HEK293 (cell line): Measurements from ENCODE around the gene CST9.
A peak's percentile ranks its signal among the peaks of the same experiment; 100 is the strongest.

Experiments used
- EGR2 ChIP-seq: fragments of 450-650 bp; formaldehyde crosslinking; IDR thresholded peaks from 2 replicates; pipeline ENCODE4 v1.5.1; 2016; ENCODE audit warnings: low read depth, missing biosample characterization, missing genetic modification characterization
- GLI2 ChIP-seq: fragments of 450-650 bp; formaldehyde crosslinking; IDR thresholded peaks from 2 replicates; pipeline ENCODE4; 2017; ENCODE audit warnings: missing biosample characterization, missing genetic modification characterization, low read depth, borderline replicate concordance
- GLIS2 ChIP-seq: fragments of 450-650 bp; formaldehyde crosslinking; IDR thresholded peaks from 2 replicates; pipeline ENCODE4 v1.5.1; 2016; ENCODE audit warnings: missing biosample characterization, missing genetic modification characterization
- KLF9 ChIP-seq: fragments of 450-650 bp; formaldehyde crosslinking; IDR thresholded peaks from 2 replicates; pipeline ENCODE4 v1.5.1; 2016; ENCODE audit warnings: missing biosample characterization, missing genetic modification characterization, low read depth
- OVOL3 ChIP-seq: fragments of 450-650 bp; formaldehyde crosslinking; IDR thresholded peaks from 2 replicates; pipeline ENCODE4 v1.5.1; 2016; ENCODE audit warnings: missing biosample characterization, missing genetic modification characterization
- PBX3 ChIP-seq: sonication (generic); formaldehyde crosslinking; IDR thresholded peaks from 2 replicates; pipeline ENCODE4 v1.8.1; 2022; ENCODE audit warnings: mild to moderate bottlenecking, moderate library complexity, missing genetic modification reagents
- SP3 ChIP-seq: fragments of 450-650 bp; formaldehyde crosslinking; IDR thresholded peaks from 2 replicates; pipeline ENCODE4 v1.5.1; 2016; ENCODE audit warnings: missing biosample characterization, missing genetic modification characterization
- YY1 ChIP-seq: fragments of 450-650 bp; formaldehyde crosslinking; IDR thresholded peaks from 2 replicates; pipeline ENCODE4 v1.5.1; 2018; ENCODE audit warnings: missing biosample characterization, missing genetic modification characterization
- ZEB2 ChIP-seq: fragments of 450-650 bp; formaldehyde crosslinking; IDR thresholded peaks from 2 replicates; pipeline ENCODE4 v1.5.1; 2016; ENCODE audit warnings: missing biosample characterization, missing genetic modification characterization
- ZFHX2 ChIP-seq: fragments of 450-650 bp; formaldehyde crosslinking; conservative IDR thresholded peaks from 2 replicates; pipeline ENCODE4 v1.5.1; 2016; ENCODE audit warnings: missing biosample characterization, missing genetic modification characterization
- ZNF112 ChIP-seq: fragments of 450-650 bp; formaldehyde crosslinking; IDR thresholded peaks from 2 replicates; pipeline ENCODE4 v1.5.0; 2017; ENCODE audit warnings: missing biosample characterization, missing genetic modification characterization
- ZNF140 ChIP-seq: fragments of 450-650 bp; formaldehyde crosslinking; IDR thresholded peaks from 2 replicates; pipeline ENCODE4 v1.5.1; 2016; ENCODE audit warnings: missing biosample characterization, missing genetic modification characterization
- ZNF146 ChIP-seq: fragments of 450-650 bp; formaldehyde crosslinking; IDR thresholded peaks from 2 replicates; pipeline ENCODE4 v1.5.1; 2016; ENCODE audit warnings: missing biosample characterization, missing genetic modification characterization
- ZNF16 ChIP-seq: fragments of 450-650 bp; formaldehyde crosslinking; IDR thresholded peaks from 2 replicates; pipeline ENCODE4 v1.5.1; 2016; ENCODE audit warnings: low read depth, missing biosample characterization, missing genetic modification characterization
- ZNF174 ChIP-seq: fragments of 450-650 bp; formaldehyde crosslinking; IDR thresholded peaks from 2 replicates; pipeline ENCODE4 v1.5.0; 2017; ENCODE audit warnings: missing biosample characterization, mild to moderate bottlenecking, missing genetic modification characterization
- ZNF175 ChIP-seq: fragments of 450-650 bp; formaldehyde crosslinking; IDR thresholded peaks from 2 replicates; pipeline ENCODE4 v1.5.1; 2016; ENCODE audit warnings: missing biosample characterization, missing genetic modification characterization
- ZNF223 ChIP-seq: fragments of 450-650 bp; formaldehyde crosslinking; IDR thresholded peaks from 2 replicates; pipeline ENCODE4 v1.5.1; 2016; ENCODE audit warnings: missing biosample characterization, missing genetic modification characterization
- ZNF302 ChIP-seq: fragments of 450-650 bp; formaldehyde crosslinking; IDR thresholded peaks from 2 replicates; pipeline ENCODE4 v1.5.1; 2016; ENCODE audit warnings: missing biosample characterization, missing genetic modification characterization, low read depth
- ZNF335 ChIP-seq: fragments of 450-650 bp; formaldehyde crosslinking; conservative IDR thresholded peaks from 2 replicates; pipeline ENCODE4 v1.5.1; 2016; ENCODE audit warnings: missing biosample characterization, missing genetic modification characterization
- ZNF350 ChIP-seq: fragments of 450-650 bp; formaldehyde crosslinking; IDR thresholded peaks from 2 replicates; pipeline ENCODE4 v1.5.0; 2017; ENCODE audit warnings: missing biosample characterization, mild to moderate bottlenecking, missing genetic modification characterization
- ZNF37A ChIP-seq: fragments of 450-650 bp; IDR thresholded peaks from 2 replicates; pipeline ENCODE4 v1.5.1; 2018; ENCODE audit warnings: missing biosample characterization, missing genetic modification characterization
- ZNF391 ChIP-seq: fragments of 450-650 bp; formaldehyde crosslinking; IDR thresholded peaks from 2 replicates; pipeline ENCODE4 v1.5.1; 2016; ENCODE audit warnings: low read depth, missing biosample characterization, missing genetic modification characterization, borderline replicate concordance
- ZNF416 ChIP-seq: fragments of 450-650 bp; formaldehyde crosslinking; IDR thresholded peaks from 2 replicates; pipeline ENCODE4 v1.5.1; 2016; ENCODE audit warnings: missing biosample characterization, missing genetic modification characterization
- ZNF433 ChIP-seq: fragments of 450-650 bp; formaldehyde crosslinking; IDR thresholded peaks from 2 replicates; pipeline ENCODE4 v1.5.1; 2016; ENCODE audit warnings: missing biosample characterization, missing genetic modification characterization, low read depth
- ZNF514 ChIP-seq: fragments of 450-650 bp; formaldehyde crosslinking; IDR thresholded peaks from 2 replicates; pipeline ENCODE4 v1.5.1; 2016; ENCODE audit warnings: missing biosample characterization, missing genetic modification characterization
- ZNF529 ChIP-seq: fragments of 450-650 bp; formaldehyde crosslinking; IDR thresholded peaks from 2 replicates; pipeline ENCODE4 v1.5.1; 2017; ENCODE audit warnings: missing genetic modification characterization, missing biosample characterization; ENCODE audit not compliant: insufficient replicate concordance
- ZNF530 ChIP-seq: fragments of 450-650 bp; formaldehyde crosslinking; IDR thresholded peaks from 2 replicates; pipeline ENCODE4 v1.5.1; 2016; ENCODE audit warnings: low read depth, missing biosample characterization, missing genetic modification characterization
- ZNF558 ChIP-seq: fragments of 450-650 bp; formaldehyde crosslinking; IDR thresholded peaks from 2 replicates; pipeline ENCODE4 v1.5.1; 2016; ENCODE audit warnings: missing biosample characterization, missing genetic modification characterization
- ZNF624 ChIP-seq: fragments of 450-650 bp; formaldehyde crosslinking; IDR thresholded peaks from 2 replicates; pipeline ENCODE4 v1.5.1; 2017; ENCODE audit warnings: missing biosample characterization, missing genetic modification characterization
- ZNF664 ChIP-seq: fragments of 450-650 bp; formaldehyde crosslinking; IDR thresholded peaks from 2 replicates; pipeline ENCODE4 v1.5.1; 2016; ENCODE audit warnings: missing biosample characterization, missing genetic modification characterization
- ZSCAN16 ChIP-seq: fragments of 450-650 bp; formaldehyde crosslinking; IDR thresholded peaks from 2 replicates; pipeline ENCODE4 v1.5.1; 2016; ENCODE audit warnings: missing biosample characterization, missing genetic modification characterization
- TF ChIP-seq, protein P1 (sequence below): fragments of 450-650 bp; formaldehyde crosslinking; IDR thresholded peaks from 2 replicates; pipeline ENCODE4 v1.5.1; 2016; ENCODE audit warnings: missing biosample characterization, missing genetic modification characterization, borderline replicate concordance
- TF ChIP-seq, protein P2 (sequence below): fragments of 450-650 bp; IDR thresholded peaks from 2 replicates; pipeline ENCODE4 v1.5.1; 2018; ENCODE audit warnings: missing biosample characterization, mild to moderate bottlenecking, missing genetic modification characterization

The CST9 gene

DNA sequence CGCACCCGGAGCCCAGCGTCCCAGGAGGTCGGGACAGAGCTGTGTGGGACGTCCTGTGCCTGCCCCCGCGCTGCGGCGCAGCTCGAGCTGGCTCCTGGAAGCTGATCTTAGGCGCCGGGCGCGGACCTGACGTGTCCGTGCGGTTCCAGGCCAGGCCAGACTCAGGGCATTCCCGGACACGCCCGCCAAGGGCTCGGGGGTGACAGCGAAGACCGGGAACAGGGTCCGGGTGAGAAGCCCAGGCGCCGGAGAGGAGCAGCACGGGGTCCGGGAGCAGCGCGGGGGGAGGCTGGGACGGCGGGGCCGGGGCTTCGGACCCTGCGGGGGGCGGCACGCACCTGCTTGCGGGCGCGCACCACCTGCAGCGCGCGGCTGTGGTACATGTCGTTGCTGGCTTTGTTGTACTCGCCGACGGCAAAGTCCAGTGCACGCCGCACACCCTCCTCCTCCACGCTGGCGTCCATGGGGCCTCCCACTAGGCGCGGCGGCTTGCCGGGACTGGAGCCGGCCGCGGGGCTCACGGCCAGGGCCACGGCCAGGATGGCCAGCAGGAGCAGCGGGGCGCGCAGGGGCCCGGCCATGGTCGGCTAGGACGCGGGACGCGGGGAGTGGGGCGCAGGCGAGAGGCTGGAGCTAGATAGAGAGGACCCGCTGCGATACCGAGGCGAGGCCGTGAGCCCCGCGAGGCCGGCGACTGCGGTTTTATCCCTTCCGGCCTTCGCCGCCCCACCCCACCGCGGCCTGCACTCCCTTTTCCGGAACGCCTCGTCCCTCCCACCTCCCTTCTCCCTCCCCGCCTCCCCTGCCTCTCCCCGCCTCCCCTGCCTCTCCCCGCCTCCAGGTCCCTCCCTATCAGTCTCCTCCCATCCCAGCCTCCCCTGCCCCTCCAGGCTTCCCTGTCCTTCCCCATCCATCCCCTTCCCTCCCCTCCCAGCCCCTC lies 31.8 kb upstream of the CST9 start, which contains the start of gene CST3 (continued):
- TF ChIP-seq GLI2 (tag by site-specific recombination) (no peak), SP3 (tag by site-specific recombination) (peak; percentile 89), PBX3 (no peak; the same call in 1 of the 2 replicates), ZNF302 (tag by site-specific recombination) (no peak), ZNF174 (tag by site-specific recombination) (no peak), ZNF350 (no peak), ZNF530 (tag by site-specific recombination) (no peak), ZNF335 (peak; percentile 79), ZNF416 (no peak), GLIS2 (tag by site-specific recombination) (peak; percentile 89), ZNF391 (tag by site-specific recombination) (no peak), KLF9 (tag by site-specific recombination) (peak; percentile 61), ZNF558 (tag by site-specific recombination) (no peak), ZNF514 (tag by site-specific recombination) (no peak), OVOL3 (tag by site-specific recombination) (no peak), ZNF223 (tag by site-specific recombination) (peak; percentile 75), ZNF146 (tag by site-specific recombination) (peak; percentile 24; the same call in 1 of the 2 replicates), ZNF112 (tag by site-specific recombination) (no peak), ZSCAN16 (tag by site-specific recombination) (no peak), ZNF175 (tag by site-specific recombination) (no peak), ZEB2 (tag by site-specific recombination) (no peak), ZNF16 (tag by site-specific recombination) (no peak), ZNF433 (no peak), ZNF624 (no peak), ZNF664 (tag by site-specific recombination) (no peak), ZNF37A (tag by site-specific recombination) (0 out of 2 replicates have a peak, but pooled peaks have one; percentile 23), ZNF140 (tag by site-specific recombination) (no peak), YY1 (tag by site-specific recombination) (peak; percentile 54; the same call in 1 of the 2 replicates), EGR2 (tag by site-specific recombination) (peak; percentile 77), ZNF529 (no peak), ZFHX2 (tag by site-specific recombination) (peak; percentile 71)
- TF ChIP-seq, protein P1, sequence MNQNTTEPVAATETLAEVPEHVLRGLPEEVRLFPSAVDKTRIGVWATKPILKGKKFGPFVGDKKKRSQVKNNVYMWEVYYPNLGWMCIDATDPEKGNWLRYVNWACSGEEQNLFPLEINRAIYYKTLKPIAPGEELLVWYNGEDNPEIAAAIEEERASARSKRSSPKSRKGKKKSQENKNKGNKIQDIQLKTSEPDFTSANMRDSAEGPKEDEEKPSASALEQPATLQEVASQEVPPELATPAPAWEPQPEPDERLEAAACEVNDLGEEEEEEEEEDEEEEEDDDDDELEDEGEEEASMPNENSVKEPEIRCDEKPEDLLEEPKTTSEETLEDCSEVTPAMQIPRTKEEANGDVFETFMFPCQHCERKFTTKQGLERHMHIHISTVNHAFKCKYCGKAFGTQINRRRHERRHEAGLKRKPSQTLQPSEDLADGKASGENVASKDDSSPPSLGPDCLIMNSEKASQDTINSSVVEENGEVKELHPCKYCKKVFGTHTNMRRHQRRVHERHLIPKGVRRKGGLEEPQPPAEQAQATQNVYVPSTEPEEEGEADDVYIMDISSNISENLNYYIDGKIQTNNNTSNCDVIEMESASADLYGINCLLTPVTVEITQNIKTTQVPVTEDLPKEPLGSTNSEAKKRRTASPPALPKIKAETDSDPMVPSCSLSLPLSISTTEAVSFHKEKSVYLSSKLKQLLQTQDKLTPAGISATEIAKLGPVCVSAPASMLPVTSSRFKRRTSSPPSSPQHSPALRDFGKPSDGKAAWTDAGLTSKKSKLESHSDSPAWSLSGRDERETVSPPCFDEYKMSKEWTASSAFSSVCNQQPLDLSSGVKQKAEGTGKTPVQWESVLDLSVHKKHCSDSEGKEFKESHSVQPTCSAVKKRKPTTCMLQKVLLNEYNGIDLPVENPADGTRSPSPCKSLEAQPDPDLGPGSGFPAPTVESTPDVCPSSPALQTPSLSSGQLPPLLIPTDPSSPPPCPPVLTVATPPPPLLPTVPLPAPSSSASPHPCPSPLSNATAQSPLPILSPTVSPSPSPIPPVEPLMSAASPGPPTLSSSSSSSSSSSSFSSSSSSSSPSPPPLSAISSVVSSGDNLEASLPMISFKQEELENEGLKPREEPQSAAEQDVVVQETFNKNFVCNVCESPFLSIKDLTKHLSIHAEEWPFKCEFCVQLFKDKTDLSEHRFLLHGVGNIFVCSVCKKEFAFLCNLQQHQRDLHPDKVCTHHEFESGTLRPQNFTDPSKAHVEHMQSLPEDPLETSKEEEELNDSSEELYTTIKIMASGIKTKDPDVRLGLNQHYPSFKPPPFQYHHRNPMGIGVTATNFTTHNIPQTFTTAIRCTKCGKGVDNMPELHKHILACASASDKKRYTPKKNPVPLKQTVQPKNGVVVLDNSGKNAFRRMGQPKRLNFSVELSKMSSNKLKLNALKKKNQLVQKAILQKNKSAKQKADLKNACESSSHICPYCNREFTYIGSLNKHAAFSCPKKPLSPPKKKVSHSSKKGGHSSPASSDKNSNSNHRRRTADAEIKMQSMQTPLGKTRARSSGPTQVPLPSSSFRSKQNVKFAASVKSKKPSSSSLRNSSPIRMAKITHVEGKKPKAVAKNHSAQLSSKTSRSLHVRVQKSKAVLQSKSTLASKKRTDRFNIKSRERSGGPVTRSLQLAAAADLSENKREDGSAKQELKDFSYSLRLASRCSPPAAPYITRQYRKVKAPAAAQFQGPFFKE (tag by site-specific recombination), result no peak
- TF ChIP-seq, protein P2, sequence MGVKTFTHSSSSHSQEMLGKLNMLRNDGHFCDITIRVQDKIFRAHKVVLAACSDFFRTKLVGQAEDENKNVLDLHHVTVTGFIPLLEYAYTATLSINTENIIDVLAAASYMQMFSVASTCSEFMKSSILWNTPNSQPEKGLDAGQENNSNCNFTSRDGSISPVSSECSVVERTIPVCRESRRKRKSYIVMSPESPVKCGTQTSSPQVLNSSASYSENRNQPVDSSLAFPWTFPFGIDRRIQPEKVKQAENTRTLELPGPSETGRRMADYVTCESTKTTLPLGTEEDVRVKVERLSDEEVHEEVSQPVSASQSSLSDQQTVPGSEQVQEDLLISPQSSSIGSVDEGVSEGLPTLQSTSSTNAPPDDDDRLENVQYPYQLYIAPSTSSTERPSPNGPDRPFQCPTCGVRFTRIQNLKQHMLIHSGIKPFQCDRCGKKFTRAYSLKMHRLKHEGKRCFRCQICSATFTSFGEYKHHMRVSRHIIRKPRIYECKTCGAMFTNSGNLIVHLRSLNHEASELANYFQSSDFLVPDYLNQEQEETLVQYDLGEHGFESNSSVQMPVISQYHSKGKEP, result no peak
